GM12872 (cell line): ENCODE data around the gene ATPAF2.
A peak's percentile ranks its signal among the peaks of the same experiment; 100 is the strongest.

Experiments
- CTCF ChIP-seq: IDR thresholded peaks from 3 replicates; pipeline ENCODE4 v1.5.1; 2011; ENCODE audit warnings: low read depth, mild to moderate bottlenecking, low read length, moderate library complexity; ENCODE audit not compliant: insufficient read depth

Gene ATPAF2

GRCh38 chr17:18070861-18071340 is 31.9 kb upstream of the ATPAF2 start:
- TF ChIP-seq CTCF, result no peak

- no peak for TF ChIP-seq CTCF
Observed at GRCh38 chr17:18069101-18069500, 30.1 kb upstream of the ATPAF2 start.

GRCh38 chr17:18066866-18067265 is 27.9 kb upstream of the ATPAF2 start:
- TF ChIP-seq CTCF, result no peak

GRCh38 chr17:18065546-18065945 is 26.6 kb upstream of the ATPAF2 start:
- TF ChIP-seq CTCF, result no peak

GRCh38 chr17:18064053-18064452 is 25.1 kb upstream of the ATPAF2 start:
- TF ChIP-seq CTCF, result no peak

- TF ChIP-seq CTCF, result no peak
Observed at GRCh38 chr17:18059283-18059682, 20.3 kb upstream of the ATPAF2 start.

- 0 out of 3 replicates have a peak, but pooled peaks have one; percentile 8 for TF ChIP-seq CTCF
Observed at GRCh38 chr17:18056214-18056613, 17.2 kb upstream of the ATPAF2 start.
